Measurements from ENCODE around the gene VDAC2. TPM values are rescaled to one million over a fixed set of nuclear protein-coding genes. Genes with fewer than 3 reads are reported as not detected.
"Not testable (repeated sequence)": the region's sequence is repeated elsewhere in the genome, so short reads cannot be mapped to it uniquely, and the experiment has no call there.

Gene VDAC2
- total and polyA plus RNA-seq, 2 donors (not counting 1 experiment from before 2014, with no cell fraction given), result 49.2 to 83.6 TPM

GRCh38 chr10:75212343-75212742 lies 1.7 kb downstream of the VDAC2 start:
- peaks cover 62% of the 10 kb centered on the region for H3K79me2 ChIP-seq (ENCODE audit: control insufficient read depth, insufficient read depth, low read length)

GRCh38 chr10:75220274-75220673 lies 9.7 kb downstream of the VDAC2 start:
- Histone ChIP-seq H3K4me3 (ENCODE audit: control extremely low read depth in 1 of 5, extremely low read depth in 1 of 5, insufficient read depth in 1 of 5, low read depth in 2 of 5, low read length in 4 of 5) (no peak overlapping the region), H3K36me3 (replicated peaks in 1 of 2; ENCODE audit: control extremely low read depth in 1 of 2, control insufficient read depth in 1 of 2, extremely low read depth in 1 of 2, insufficient read depth in 2 of 2, low read length in 1 of 2) (peaks cover 8 to 87% of the 10 kb centered on the region in 2 experiments), H3K9me3 (ENCODE audit: control extremely low read depth in 1 of 3, control insufficient read depth in 2 of 3, insufficient read depth in 1 of 3, low read length in 2 of 3) (no peaks in the 10 kb centered on the region), H3K27ac (ENCODE audit: low read length in 2 of 2) (no peak overlapping the region), H3K4me2 (replicated peaks; ENCODE audit: low read depth, low read length, poor library complexity, severe bottlenecking) (no peak overlapping the region), H3K9ac (ENCODE audit: low read length) (no peak overlapping the region), H2AFZ (ENCODE audit: insufficient read depth, low read depth, low read length, poor library complexity, severe bottlenecking) (no peak overlapping the region), H3K79me2 (ENCODE audit: control insufficient read depth, insufficient read depth, low read length) (peaks cover 78% of the 10 kb centered on the region), H3K27me3 (replicated peaks in 1 of 4; ENCODE audit: control extremely low read depth in 1 of 4, control insufficient read depth in 3 of 4, insufficient read depth in 4 of 4, low read length in 3 of 4) (no peaks in the 10 kb centered on the region), H3K4me1 (ENCODE audit: control insufficient read depth in 2 of 2, insufficient read depth in 2 of 2, low read length in 2 of 2) (no peaks in the 10 kb centered on the region), H4K20me1 (ENCODE audit: control insufficient read depth, insufficient read depth, low read length, poor library complexity, severe bottlenecking) (peaks cover 40% of the 10 kb centered on the region)
- DNase-seq (no peak), ATAC-seq (ENCODE audit: low read depth) (no peak)
- Mint-ChIP-seq H3K4me3 (no peak overlapping the region), H3K27me3 (no peaks in the 10 kb centered on the region), H3K9me3 (ENCODE audit: insufficient read depth) (no peaks in the 10 kb centered on the region), H3K27ac (no peak overlapping the region), H3K4me1 (peaks cover 21% of the 10 kb centered on the region)
- intact Hi-C loops (cut with micrococcal nuclease), result no loop called here
- 95% methylated on average over 4 of the region's 4 CpGs for WGBS (ENCODE audit: insufficient coverage)
- TF ChIP-seq CTCF (IDR thresholded peaks at IDR 0.05) (no peak), EZH2 (IDR thresholded peaks at IDR 0.05; ENCODE audit: borderline replicate concordance, insufficient read depth, low read depth, low read length, poor library complexity, severe bottlenecking) (no peak)
- CTCF ChIA-PET, result no interaction called here
- POLR2A ChIA-PET, result no interaction called here

More at GRCh38 chr10:75212343-75212742, 1.7 kb downstream of the VDAC2 start:
- Histone ChIP-seq H3K9me3 (ENCODE audit: control extremely low read depth in 1 of 3, control insufficient read depth in 2 of 3, insufficient read depth in 1 of 3, low read length in 2 of 3) (no peaks in the 10 kb centered on the region), H2AFZ (ENCODE audit: insufficient read depth, low read depth, low read length, poor library complexity, severe bottlenecking) (no peak overlapping the region), H3K4me2 (replicated peaks; ENCODE audit: low read depth, low read length, poor library complexity, severe bottlenecking) (peak overlapping the region; percentile 83), H3K27ac (ENCODE audit: low read length in 2 of 2) (peak overlapping the region in 1 of 2 donors; percentile 100), H3K4me3 (ENCODE audit: control extremely low read depth in 1 of 5, extremely low read depth in 1 of 5, insufficient read depth in 1 of 5, low read depth in 2 of 5, low read length in 4 of 5) (peak overlapping the region in 1 of 5 experiments; percentile 84), H3K36me3 (replicated peaks in 1 of 2; ENCODE audit: control extremely low read depth in 1 of 2, control insufficient read depth in 1 of 2, extremely low read depth in 1 of 2, insufficient read depth in 2 of 2, low read length in 1 of 2) (peaks cover 5 to 35% of the 10 kb centered on the region in 2 experiments), H3K27me3 (replicated peaks in 1 of 4; ENCODE audit: control extremely low read depth in 1 of 4, control insufficient read depth in 3 of 4, insufficient read depth in 4 of 4, low read length in 3 of 4) (no peaks in the 10 kb centered on the region), H4K20me1 (ENCODE audit: control insufficient read depth, insufficient read depth, low read length, poor library complexity, severe bottlenecking) (peaks cover 32% of the 10 kb centered on the region), H3K9ac (ENCODE audit: low read length) (no peak overlapping the region), H3K4me1 (ENCODE audit: control insufficient read depth in 2 of 2, insufficient read depth in 2 of 2, low read length in 2 of 2) (peaks cover 12 to 20% of the 10 kb centered on the region in 2 donors)
- ATAC-seq (ENCODE audit: low read depth) (no peak), DNase-seq (no peak)
- CTCF ChIA-PET, result interaction anchor here (1.4 to 5.3 kb wide), 3 partner anchors 22 to 24 kb away, joined by 6 to 100 read pairs (median 21); partner anchors contain the start of gene COMTD1
- POLR2A ChIA-PET, result interaction anchor here (1.1 kb wide), 1 partner anchor 21 kb away, joined by 5 read pairs; no protein-coding TSS in a partner anchor
- Mint-ChIP-seq H3K9me3 (ENCODE audit: insufficient read depth) (no peaks in the 10 kb centered on the region), H3K27ac (peak overlapping the region; percentile 15), H3K4me3 (peak overlapping the region; percentile 95), H3K4me1 (peaks cover 28% of the 10 kb centered on the region), H3K27me3 (no peaks in the 10 kb centered on the region)
- intact Hi-C loops (cut with micrococcal nuclease), result no loop called here
- no peak for TF ChIP-seq EZH2 (IDR thresholded peaks at IDR 0.05; ENCODE audit: borderline replicate concordance, insufficient read depth, low read depth, low read length, poor library complexity, severe bottlenecking)
- no peak for TF ChIP-seq CTCF (IDR thresholded peaks at IDR 0.05)
- 86% methylated on average over 3 of the region's 6 CpGs for WGBS (ENCODE audit: insufficient coverage)

- peaks cover 29% of the 10 kb centered on the region for H3K4me1 Mint-ChIP-seq
- H3K27ac Mint-ChIP-seq; H3K4me3 ChIP-seq (ENCODE audit: control extremely low read depth in 1 of 5, extremely low read depth in 1 of 5, insufficient read depth in 1 of 5, low read depth in 2 of 5, low read length in 4 of 5); H2AFZ ChIP-seq (ENCODE audit: insufficient read depth, low read depth, low read length, poor library complexity, severe bottlenecking); H3K4me2 ChIP-seq (replicated peaks; ENCODE audit: low read depth, low read length, poor library complexity, severe bottlenecking); POLR2A ChIA-PET; H3K9me3 ChIP-seq (ENCODE audit: control extremely low read depth in 1 of 3, control insufficient read depth in 2 of 3, insufficient read depth in 1 of 3, low read length in 2 of 3); H3K27me3 ChIP-seq (replicated peaks in 1 of 4; ENCODE audit: control extremely low read depth in 1 of 4, control insufficient read depth in 3 of 4, insufficient read depth in 4 of 4, low read length in 3 of 4); ATAC-seq (ENCODE audit: low read depth); DNase-seq; H3K27me3 Mint-ChIP-seq; H3K4me1 ChIP-seq (ENCODE audit: control insufficient read depth in 2 of 2, insufficient read depth in 2 of 2, low read length in 2 of 2); H3K4me3 Mint-ChIP-seq; CTCF ChIA-PET; intact Hi-C loops (cut with micrococcal nuclease); H3K9ac ChIP-seq (ENCODE audit: low read length); H3K27ac ChIP-seq (ENCODE audit: low read length in 2 of 2); H3K9me3 Mint-ChIP-seq (ENCODE audit: insufficient read depth): not testable (repeated sequence)
- WGBS (ENCODE audit: insufficient coverage), result 100% methylated on average over 3 of the region's 8 CpGs
- Histone ChIP-seq H3K36me3 (replicated peaks in 1 of 2; ENCODE audit: control extremely low read depth in 1 of 2, control insufficient read depth in 1 of 2, extremely low read depth in 1 of 2, insufficient read depth in 2 of 2, low read length in 1 of 2) (peaks cover 8 to 82% of the 10 kb centered on the region in 2 experiments), H3K79me2 (ENCODE audit: control insufficient read depth, insufficient read depth, low read length) (peaks cover 78% of the 10 kb centered on the region), H4K20me1 (ENCODE audit: control insufficient read depth, insufficient read depth, low read length, poor library complexity, severe bottlenecking) (peaks cover 29% of the 10 kb centered on the region)
These were observed 10.9 kb downstream of the VDAC2 start for GRCh38 chr10:75221492-75221891.

Measured in B cell (primary cell).